Skeletal muscle tissue (tissue), 4 donors: ENCODE results near the gene CD3G. TPM values are rescaled to one million over a fixed set of nuclear protein-coding genes. Genes with fewer than 3 reads are reported as not detected.

Experiments used
- H3K27ac ChIP-seq: one replicate; pipeline ENCODE4 v1.7.0; 2013; ENCODE audit warnings: mild to moderate bottlenecking, low read depth, low read length, inconsistent platforms
- H3K27me3 ChIP-seq, 3 donors: one replicate each; pipeline ENCODE4 v1.7.0; 2013; ENCODE audit warnings: low read length in 3 of 3; ENCODE audit not compliant: control insufficient read depth in 3 of 3, insufficient read depth in 3 of 3
- H3K36me3 ChIP-seq, 3 donors: one replicate each; pipeline ENCODE4 v1.7.0; 2013; ENCODE audit warnings: low read length in 3 of 3; ENCODE audit not compliant: control insufficient read depth in 3 of 3, insufficient read depth in 3 of 3
- H3K4me1 ChIP-seq, 3 donors: one replicate each; pipeline ENCODE4 v1.7.0; 2013; ENCODE audit warnings: low read length in 3 of 3, mild to moderate bottlenecking in 3 of 3; ENCODE audit not compliant: control insufficient read depth in 3 of 3, insufficient read depth in 3 of 3
- H3K4me3 ChIP-seq, 3 donors: one replicate each; pipeline ENCODE4 v1.7.0; 2013; ENCODE audit warnings: low read length in 3 of 3
- H3K9ac ChIP-seq, 3 donors: one replicate each; pipeline ENCODE4 v1.7.0; 2013; ENCODE audit warnings: low read length in 3 of 3, mild to moderate bottlenecking in 3 of 3, moderate library complexity in 2 of 3, low read depth in 1 of 3
- H3K9me3 ChIP-seq, 3 donors: one replicate each; pipeline ENCODE4 v1.7.0; 2013; ENCODE audit warnings: low read length in 3 of 3; ENCODE audit not compliant: control insufficient read depth in 3 of 3
- total RNA-seq: library from RNA; depleted of rRNA; stranded (reverse); fragments of >200 nt; gene quantifications from one replicate; pipeline ENCODE4 v1.2.3, GENCODE V29; 2014
- donor health status: Osteomylitis.

Gene CD3G
- total RNA-seq, 1 donor from 2014 or later = under 0.01 TPM

- H3K36me3 ChIP-seq = peaks cover 50 to 90% (median 84%) of the 10 kb centered on the region in 3 donors
- no peak overlapping the region for H3K4me3 ChIP-seq
- no peaks in the 10 kb centered on the region for H3K27me3 ChIP-seq
- no peak overlapping the region for H3K27ac ChIP-seq
- no peaks in the 10 kb centered on the region for H3K4me1 ChIP-seq
- no peaks in the 10 kb centered on the region for H3K9me3 ChIP-seq
- H3K9ac ChIP-seq = no peak overlapping the region
These were observed 29.1 kb downstream of the CD3G start for GRCh38 chr11:118373263-118373662.

DNA sequence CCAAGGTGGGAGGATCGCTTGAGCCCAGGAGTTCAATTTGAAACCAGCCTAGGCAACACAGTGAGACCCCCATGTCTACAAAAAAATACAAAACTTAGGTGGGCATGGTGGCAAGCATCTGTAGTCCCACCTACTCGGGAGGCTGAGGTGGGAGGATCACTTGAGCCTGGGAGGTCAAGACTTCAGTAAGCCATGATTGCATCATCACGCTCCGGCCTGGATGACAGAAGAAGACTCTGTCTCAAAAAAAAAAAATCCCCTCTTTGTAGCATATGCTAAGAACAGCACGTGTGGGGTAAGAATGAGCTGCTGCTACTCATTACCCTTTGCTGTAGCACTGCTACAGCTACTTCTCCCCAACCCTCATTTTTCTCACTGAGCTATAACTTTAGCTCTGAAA, 29.7 kb downstream of the CD3G start:
- Histone ChIP-seq H3K36me3 (peaks cover 44 to 89% (median 83%) of the 10 kb centered on the region in 3 donors), H3K4me1 (peaks cover 0 to under 1% (median under 1%) of the 10 kb centered on the region in 3 donors), H3K9ac (no peak overlapping the region), H3K27me3 (no peaks in the 10 kb centered on the region), H3K27ac (no peak overlapping the region), H3K4me3 (no peak overlapping the region), H3K9me3 (no peaks in the 10 kb centered on the region)

GRCh38 chr11:118374729-118375128, 30.6 kb downstream of the CD3G start:
- Histone ChIP-seq H3K36me3 (peaks cover 41 to 88% (median 84%) of the 10 kb centered on the region in 3 donors), H3K9ac (no peak overlapping the region), H3K4me3 (no peak overlapping the region), H3K27ac (no peak overlapping the region), H3K9me3 (no peaks in the 10 kb centered on the region), H3K27me3 (no peaks in the 10 kb centered on the region), H3K4me1 (peaks cover 4 to 9% (median 8%) of the 10 kb centered on the region in 3 donors)

DNA sequence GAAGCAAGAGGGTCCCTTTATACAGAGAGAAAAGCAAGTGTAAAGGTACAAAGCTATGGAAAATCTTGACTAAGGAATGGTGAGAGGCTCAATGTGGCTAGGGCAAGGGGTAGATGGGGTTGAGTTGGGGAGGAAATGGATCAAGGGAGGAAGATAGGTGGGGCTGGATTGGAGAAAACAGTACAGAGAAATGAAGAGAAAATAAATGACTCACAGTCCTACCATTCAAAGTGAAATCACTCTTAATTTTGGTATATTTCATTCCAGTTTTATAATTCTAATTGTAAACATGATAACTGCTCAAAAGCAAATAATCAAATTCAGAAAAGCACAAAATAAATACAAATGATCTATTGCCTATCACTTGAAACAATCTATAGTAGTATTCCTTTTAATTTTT, 31.8 kb downstream of the CD3G start:
- H3K4me3 ChIP-seq = no peak overlapping the region
- no peak overlapping the region for H3K27ac ChIP-seq
- no peaks in the 10 kb centered on the region for H3K27me3 ChIP-seq
- H3K4me1 ChIP-seq = peaks cover 10 to 15% (median 13%) of the 10 kb centered on the region in 3 donors
- H3K9me3 ChIP-seq = no peaks in the 10 kb centered on the region
- no peak overlapping the region for H3K9ac ChIP-seq
- H3K36me3 ChIP-seq = peaks cover 39 to 81% (median 76%) of the 10 kb centered on the region in 3 donors

GRCh38 chr11:118379497-118379896, 35.4 kb downstream of the CD3G start:
- H3K27me3 ChIP-seq = no peaks in the 10 kb centered on the region
- H3K9me3 ChIP-seq = no peaks in the 10 kb centered on the region
- no peak overlapping the region for H3K4me3 ChIP-seq
- no peak overlapping the region for H3K9ac ChIP-seq
- peaks cover 10 to 15% (median 13%) of the 10 kb centered on the region in 3 donors for H3K4me1 ChIP-seq
- peak overlapping the region; percentile 76 for H3K27ac ChIP-seq
- H3K36me3 ChIP-seq = peaks cover 40 to 73% (median 72%) of the 10 kb centered on the region in 3 donors

DNA sequence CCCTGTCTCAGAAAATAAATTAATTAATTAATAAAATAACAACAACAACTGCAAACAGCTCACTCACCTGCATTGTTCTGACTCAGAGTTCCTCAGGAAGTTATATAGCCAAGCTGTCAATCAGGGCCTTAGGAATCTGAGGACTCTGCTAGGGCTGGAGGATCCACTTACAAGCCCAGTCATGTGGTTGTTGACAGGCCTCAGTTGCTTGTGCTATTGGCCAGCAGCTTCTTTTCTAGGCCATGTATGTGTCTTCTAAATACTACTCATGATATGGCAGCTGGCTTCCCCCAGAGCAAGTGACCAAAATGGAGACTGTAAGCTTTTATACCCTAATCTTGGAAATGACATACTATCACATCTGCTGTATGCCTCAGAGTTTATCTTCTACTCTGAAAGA, 36.4 kb downstream of the CD3G start:
- Histone ChIP-seq H3K9me3 (no peaks in the 10 kb centered on the region), H3K36me3 (peaks cover 43 to 76% (median 75%) of the 10 kb centered on the region in 3 donors), H3K9ac (no peak overlapping the region), H3K27me3 (no peaks in the 10 kb centered on the region), H3K27ac (peak overlapping the region; percentile 76), H3K4me3 (no peak overlapping the region), H3K4me1 (peaks cover 10 to 15% (median 13%) of the 10 kb centered on the region in 3 donors)

DNA sequence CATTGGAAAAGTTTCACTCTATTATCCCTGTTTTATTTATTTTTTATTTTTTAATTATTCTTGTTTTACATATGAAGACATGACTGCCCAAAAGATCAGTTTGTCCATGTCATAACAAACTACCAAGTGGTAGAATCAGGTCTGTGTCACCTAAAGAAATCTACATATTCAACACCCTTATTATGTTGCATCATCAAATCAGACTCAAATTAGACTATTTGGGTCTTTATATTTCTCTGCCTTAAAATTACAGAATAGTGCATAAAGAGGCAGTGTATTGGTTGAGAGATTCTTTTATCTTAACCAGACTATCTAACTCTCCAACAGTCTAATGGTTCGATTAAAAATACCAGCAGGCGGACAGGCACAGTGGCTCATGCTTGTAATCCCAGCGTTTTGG, 38.8 kb downstream of the CD3G start:
- Histone ChIP-seq H3K27me3 (no peaks in the 10 kb centered on the region), H3K9me3 (no peaks in the 10 kb centered on the region), H3K4me3 (no peak overlapping the region), H3K9ac (no peak overlapping the region), H3K4me1 (peaks cover 10 to 15% (median 13%) of the 10 kb centered on the region in 3 donors), H3K36me3 (peaks cover 53 to 81% (median 80%) of the 10 kb centered on the region in 3 donors), H3K27ac (no peak overlapping the region)

GRCh38 chr11:118383657-118384056, 39.5 kb downstream of the CD3G start:
- peaks cover 55 to 77% (median 76%) of the 10 kb centered on the region in 3 donors for H3K36me3 ChIP-seq
- H3K27ac ChIP-seq = no peak overlapping the region
- H3K9me3 ChIP-seq = no peaks in the 10 kb centered on the region
- H3K27me3 ChIP-seq = no peaks in the 10 kb centered on the region
- no peak overlapping the region for H3K4me3 ChIP-seq
- peaks cover 10 to 15% (median 13%) of the 10 kb centered on the region in 3 donors for H3K4me1 ChIP-seq
- H3K9ac ChIP-seq = no peak overlapping the region

DNA sequence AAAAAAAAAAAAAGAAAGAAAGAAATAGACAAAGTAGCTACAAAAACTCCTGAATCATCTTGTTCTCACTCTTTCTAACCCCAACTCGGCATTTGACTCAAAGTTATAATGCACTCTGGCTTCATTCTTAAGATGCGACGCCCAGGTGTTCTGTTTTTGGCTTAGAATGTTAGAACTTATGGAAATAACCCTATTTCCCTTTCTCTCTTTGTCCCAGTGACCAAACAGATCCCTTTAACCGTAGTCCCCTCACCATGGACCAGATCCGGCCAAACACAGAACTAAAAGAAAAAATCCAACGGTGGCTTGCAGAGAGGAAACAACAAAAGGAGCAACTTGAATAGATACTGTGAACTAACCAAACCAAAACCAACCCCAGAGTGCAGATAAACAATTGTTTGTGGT, 52.0 kb downstream of the CD3G start:
- H3K9me3 ChIP-seq = no peaks in the 10 kb centered on the region
- H3K4me3 ChIP-seq = no peak overlapping the region
- H3K27ac ChIP-seq = no peak overlapping the region
- H3K27me3 ChIP-seq = no peaks in the 10 kb centered on the region
- peaks cover 4 to 5% (median 4%) of the 10 kb centered on the region in 3 donors for H3K4me1 ChIP-seq
- peaks cover 24 to 55% (median 41%) of the 10 kb centered on the region in 3 donors for H3K36me3 ChIP-seq
- H3K9ac ChIP-seq = no peak overlapping the region

DNA sequence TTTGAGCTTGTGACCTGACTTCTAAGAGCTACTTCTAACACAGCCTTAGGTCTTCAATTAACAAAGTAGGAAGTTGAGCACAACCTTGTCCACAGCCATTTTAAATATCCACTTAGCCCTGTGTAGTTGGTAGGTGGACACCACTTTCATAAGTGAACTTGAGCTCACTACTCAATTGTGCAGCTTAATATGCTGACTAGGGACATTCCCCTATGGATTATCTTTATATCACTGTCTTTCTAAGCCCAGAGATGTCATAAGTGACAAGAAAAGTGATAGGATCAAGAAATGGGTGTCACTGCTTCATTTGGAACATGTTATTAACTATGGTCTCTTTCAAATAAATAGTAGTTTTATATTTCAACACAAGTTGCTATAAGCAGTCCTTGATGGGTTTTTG, 53.3 kb downstream of the CD3G start:
- Histone ChIP-seq H3K4me1 (peaks cover 4 to 13% (median 8%) of the 10 kb centered on the region in 3 donors), H3K4me3 (no peak overlapping the region), H3K36me3 (peaks cover 22 to 48% (median 35%) of the 10 kb centered on the region in 3 donors), H3K27me3 (no peaks in the 10 kb centered on the region), H3K27ac (no peak overlapping the region), H3K9ac (no peak overlapping the region), H3K9me3 (no peaks in the 10 kb centered on the region)
